Amygdala (tissue), 56 donors: ENCODE data around the gene NDRG2.

ENCODE experiments used
- DNase-seq, 56 donors: peaks; one replicate each; lab custom pipeline; 2025; lab: John Stamatoyannopoulos, UW

NDRG2 gene

GRCh38 chr14:21024585-21025370 lies at the start of gene NDRG2:
Gene NDRG2 (minus strand): TSS chr14:21025061. CDS start chr14:21023315, 1,746 bp downstream.
- DNase-seq, result peak in 54 of 56 donors; percentile 40 to 88 (median 72)

GRCh38 chr14:21073921-21074320 lies 49.1 kb upstream of the NDRG2 start:
- no peak for DNase-seq

DNA sequence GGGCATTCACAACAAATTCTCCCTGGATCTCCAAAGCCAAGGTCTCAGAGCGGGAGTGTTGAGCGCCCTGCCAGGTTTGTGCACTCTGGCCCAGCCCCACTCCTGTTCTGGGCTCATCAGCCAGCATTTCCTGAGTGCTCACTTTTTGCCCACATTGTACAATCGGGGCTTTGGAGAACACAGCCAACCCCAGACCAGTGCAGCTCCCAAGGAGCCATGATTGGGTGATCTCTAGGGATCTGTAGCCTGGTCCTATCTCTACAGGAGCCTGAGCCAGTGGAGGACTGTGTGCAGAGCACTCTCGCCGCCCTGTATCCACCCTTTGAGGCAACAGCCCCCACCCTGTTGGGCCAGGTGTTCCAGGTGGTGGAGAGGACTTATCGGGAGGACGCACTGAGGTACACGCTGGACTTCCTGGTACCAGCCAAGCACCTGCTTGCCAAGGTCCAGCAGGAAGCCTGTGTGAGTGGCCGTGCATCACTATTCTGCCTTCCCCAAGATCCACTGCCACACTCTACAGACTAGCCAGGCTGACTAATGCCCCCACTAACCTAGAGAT lies 48.0 kb upstream of the NDRG2 start:
- peak in 1 of 56 donors; percentile 10 for DNase-seq

DNA sequence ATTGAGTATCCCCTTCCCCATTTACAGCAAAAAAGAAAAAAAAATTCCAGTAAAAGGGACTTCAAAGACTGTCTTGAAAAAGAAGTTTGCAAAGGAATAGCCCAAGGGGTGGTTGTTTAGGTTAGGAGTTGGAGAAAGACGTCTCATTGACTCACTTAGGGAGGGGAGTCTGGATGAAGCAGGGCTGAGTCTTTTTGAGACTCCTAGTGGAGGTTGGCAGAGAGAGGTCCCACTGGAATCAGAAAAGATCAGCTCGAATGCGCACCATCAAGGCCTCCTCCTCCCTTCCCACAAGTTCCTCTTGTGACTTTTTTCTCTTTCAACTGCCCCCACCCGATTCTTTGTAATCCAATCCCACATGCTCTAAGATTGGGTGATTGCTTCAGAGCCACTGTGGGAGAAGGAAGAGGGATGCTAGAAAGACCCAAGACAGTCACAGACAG lies 47.2 kb upstream of the NDRG2 start:
- peak in 3 of 56 donors; percentile 5 to 37 (median 15) for DNase-seq

GRCh38 chr14:21071225-21072030 lies 46.6 kb upstream of the NDRG2 start:
- peak in 52 of 56 donors; percentile 38 to 81 (median 64) for DNase-seq

GRCh38 chr14:21070610-21071224 lies 45.9 kb upstream of the NDRG2 start:
- DNase-seq, result peak in 24 of 56 donors; percentile 28 to 71 (median 55)

DNA sequence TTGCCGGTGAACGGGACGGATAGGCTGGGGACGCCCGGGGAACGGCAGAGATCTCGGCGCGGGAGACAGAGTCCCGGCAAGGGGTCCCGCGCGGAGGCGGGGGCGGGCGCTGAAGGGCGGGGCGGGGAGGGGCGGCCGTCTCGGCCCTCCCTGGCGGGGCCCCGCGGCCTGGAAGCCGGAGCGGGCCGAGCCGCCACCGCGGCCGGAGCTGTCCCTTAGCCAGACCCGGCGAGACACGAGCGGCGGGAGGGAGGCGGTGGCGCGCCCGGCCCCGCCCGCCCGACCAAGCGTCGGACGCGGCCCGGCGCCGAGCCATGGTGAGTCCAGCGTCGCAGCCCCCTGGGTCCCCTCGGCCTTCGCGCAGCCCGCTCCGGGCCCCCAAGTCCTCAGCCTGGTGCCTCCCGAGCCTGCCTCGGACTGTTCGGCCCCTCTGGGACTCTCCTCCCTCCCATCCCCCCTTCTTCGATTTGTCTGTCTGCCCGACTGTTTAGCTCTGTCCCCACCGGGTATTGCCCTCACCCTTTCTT lies 45.3 kb upstream of the NDRG2 start, which contains the start of gene ARHGEF40:
Gene ARHGEF40, plus strand, starts transcription at position 222 of the 527 bp plus-strand sequence. Its CDS starts 93 bp downstream, at position 315.
- peak in 47 of 56 donors; percentile 35 to 80 (median 68) for DNase-seq

- peak in 49 of 56 donors; percentile 30 to 81 (median 64) for DNase-seq
Observed at GRCh38 chr14:21069388-21070082, 44.7 kb upstream of the NDRG2 start.

GRCh38 chr14:21068521-21069387 lies 43.9 kb upstream of the NDRG2 start:
- peak in 38 of 56 donors; percentile 9 to 71 (median 42) for DNase-seq

DNA sequence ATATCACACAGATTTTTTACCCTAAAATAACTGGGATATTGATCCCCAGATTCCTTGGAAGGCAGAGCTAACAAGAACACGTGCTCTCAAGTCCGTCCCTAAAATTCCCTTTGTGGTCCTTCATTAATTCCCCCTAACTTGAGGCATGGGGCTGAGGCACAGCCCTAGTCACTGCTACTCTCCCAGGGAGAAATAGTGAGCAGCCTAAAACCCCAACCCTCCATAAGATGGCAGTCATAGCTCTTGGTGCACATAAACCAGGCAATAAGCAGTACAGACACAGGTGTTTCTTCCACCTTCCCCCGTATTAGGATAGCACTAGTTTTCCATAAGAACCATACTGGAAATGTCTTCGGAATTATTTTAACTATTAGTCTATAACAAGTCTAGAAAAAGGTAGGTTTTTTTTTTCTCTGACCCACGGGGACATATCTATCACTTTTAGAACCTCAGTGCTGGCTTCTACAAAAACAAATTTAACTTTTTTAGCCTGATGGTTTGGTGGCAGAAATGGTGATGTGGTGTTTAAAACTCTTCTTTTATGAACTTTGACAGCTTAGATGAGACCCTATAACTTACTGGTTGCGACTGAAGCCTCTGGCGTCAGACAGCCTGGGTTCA lies 42.1 kb upstream of the NDRG2 start:
- DNase-seq, result no peak

GRCh38 chr14:21063479-21063878 lies 38.6 kb upstream of the NDRG2 start:
- no peak for DNase-seq

- no peak for DNase-seq
Observed at GRCh38 chr14:21061347-21061668, 36.4 kb upstream of the NDRG2 start.

DNA sequence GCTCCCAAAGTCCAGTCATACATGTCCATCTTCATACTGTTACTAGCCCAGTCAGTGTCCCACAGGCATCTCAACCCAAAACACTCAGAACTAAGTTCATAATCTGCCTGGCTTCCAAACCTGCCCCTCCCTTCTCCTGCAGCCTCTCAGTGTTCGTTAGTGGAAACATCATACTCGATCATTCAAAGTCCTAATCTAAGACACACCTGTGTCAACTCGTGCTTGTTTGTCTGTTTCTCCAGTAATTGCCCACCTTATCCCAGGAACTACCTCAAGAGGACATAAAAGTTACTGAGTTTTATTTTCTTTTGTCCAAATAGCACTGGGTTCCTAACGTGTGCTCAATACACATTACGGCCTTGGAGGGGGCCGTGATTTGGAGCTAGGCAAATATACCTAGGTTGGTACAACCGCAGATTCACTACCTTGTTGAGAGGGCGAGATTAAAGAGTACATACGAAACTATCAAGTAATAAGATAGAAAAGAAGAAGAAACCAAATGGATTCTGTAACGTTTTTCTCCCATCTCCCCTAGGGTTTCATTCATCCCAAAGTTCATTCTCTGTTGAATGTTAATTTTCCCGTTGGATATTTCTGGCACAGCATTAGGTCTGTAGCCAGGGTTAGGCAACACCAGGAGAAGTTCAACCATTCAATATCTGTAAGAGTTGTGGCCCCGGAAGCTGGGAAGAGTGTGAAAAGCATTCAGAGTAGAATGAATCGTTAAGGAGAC lies 35.9 kb upstream of the NDRG2 start:
- DNase-seq, result no peak

GRCh38 chr14:21059842-21060613 lies 35.2 kb upstream of the NDRG2 start:
- peak in 11 of 56 donors; percentile 6 to 41 (median 22) for DNase-seq

DNA sequence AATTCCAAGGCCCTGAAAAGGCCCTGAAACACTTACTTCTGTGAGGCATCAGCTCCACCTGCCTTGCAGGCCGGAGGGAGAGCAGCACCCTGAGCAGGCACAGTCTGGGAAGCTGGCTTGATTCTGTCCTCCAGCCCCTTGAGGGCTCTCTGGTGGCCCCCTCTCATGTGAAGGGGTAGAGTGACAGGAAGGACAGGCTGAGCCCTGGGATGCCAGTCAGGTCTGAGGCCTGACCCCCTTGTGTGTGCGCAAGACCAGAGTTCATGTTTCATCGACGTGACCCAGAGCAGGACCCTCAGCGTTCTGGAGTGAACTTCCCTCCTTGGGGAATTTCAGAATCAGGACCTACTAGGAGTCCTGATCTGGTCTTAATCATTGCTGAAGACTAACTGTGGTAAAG lies 34.0 kb upstream of the NDRG2 start:
- DNase-seq, result no peak

- DNase-seq, result no peak
Observed at GRCh38 chr14:21057803-21058675, 33.2 kb upstream of the NDRG2 start, which contains the start of gene RNASE8. Gene RNASE8 (plus strand): TSS chr14:21057822. CDS start chr14:21057893, 71 bp downstream.
